SK-N-SH treated with all-trans-retinoic acid at 6 μM for 48 hours (cell line): ENCODE measurements around the gene UBXN6.

Experiments
- ATAC-seq: fragments of 200-7000 bp; cut with Tn5 transposase; 3 replicates; pipeline ENCODE4 v1.9.1; 2020; ENCODE audit warnings: mild to moderate bottlenecking, moderate library complexity
- BACH2 ChIP-seq: fragments of 250-450 bp; sonication (Bioruptor Pico); IDR thresholded peaks from 2 replicates; pipeline ENCODE4 v1.9.0; 2021; ENCODE audit warnings: mild to moderate bottlenecking, borderline replicate concordance
- CREB5 ChIP-seq: fragments of 250-450 bp; sonication (Bioruptor Pico); IDR thresholded peaks from 2 replicates; pipeline ENCODE4 v1.5.1; 2020; ENCODE audit warnings: low read depth, mild to moderate bottlenecking, moderate library complexity
- CSDC2 ChIP-seq: fragments of 250-450 bp; sonication (Bioruptor Pico); IDR thresholded peaks from 2 replicates; pipeline ENCODE4 v1.5.0; 2020; ENCODE audit warnings: mild to moderate bottlenecking, moderate library complexity
- CSRNP3 ChIP-seq: fragments of 250-450 bp; sonication (Bioruptor Pico); IDR thresholded peaks from 2 replicates; pipeline ENCODE4 v1.5.1; 2021; ENCODE audit warnings: mild to moderate bottlenecking, moderate library complexity
- ESRRG ChIP-seq: fragments of 250-450 bp; sonication (Bioruptor Pico); IDR thresholded peaks from 2 replicates; pipeline ENCODE4 v1.6.1; 2021; ENCODE audit warnings: mild to moderate bottlenecking
- OSR1 ChIP-seq: fragments of 250-450 bp; sonication (Bioruptor Pico); IDR thresholded peaks from 2 replicates; pipeline ENCODE4 v1.8.0; 2022; ENCODE audit warnings: moderate library complexity, mild to moderate bottlenecking, inconsistent platforms
- PATZ1 ChIP-seq: fragments of 250-450 bp; sonication (Bioruptor Pico); IDR thresholded peaks from 2 replicates; pipeline ENCODE4 v1.8.0; 2020; ENCODE audit warnings: mild to moderate bottlenecking, moderate library complexity, borderline replicate concordance
- PPARA ChIP-seq: fragments of 250-450 bp; sonication (Bioruptor Pico); IDR thresholded peaks from 2 replicates; pipeline ENCODE4 v1.5.0; 2020; ENCODE audit warnings: mild to moderate bottlenecking, borderline replicate concordance
- RARB ChIP-seq: fragments of 250-450 bp; sonication (Bioruptor Pico); IDR thresholded peaks from 2 replicates; pipeline ENCODE4 v1.8.0; 2021; ENCODE audit warnings: mild to moderate bottlenecking, moderate library complexity
- SNAI2 ChIP-seq: fragments of 250-450 bp; sonication (Bioruptor Pico); IDR thresholded peaks from 2 replicates; pipeline ENCODE4 v1.5.0; 2020; ENCODE audit warnings: mild to moderate bottlenecking, moderate library complexity
- TOX ChIP-seq: fragments of 250-450 bp; sonication (Bioruptor Pico); IDR thresholded peaks from 2 replicates; pipeline ENCODE4 v1.8.0; 2021; ENCODE audit warnings: mild to moderate bottlenecking, moderate library complexity, borderline replicate concordance
- TSHZ2 ChIP-seq: fragments of 250-450 bp; sonication (Bioruptor Pico); IDR thresholded peaks from 2 replicates; pipeline ENCODE4 v1.5.0; 2020; ENCODE audit warnings: mild to moderate bottlenecking, moderate library complexity
- ZC3H10 ChIP-seq: fragments of 250-450 bp; sonication (Bioruptor Pico); IDR thresholded peaks from 2 replicates; pipeline ENCODE4 v1.5.1; 2021; ENCODE audit warnings: mild to moderate bottlenecking, moderate library complexity
- ZFP3 ChIP-seq: fragments of 250-450 bp; sonication (Bioruptor Pico); IDR thresholded peaks from 2 replicates; pipeline ENCODE4 v1.5.0; 2020; ENCODE audit warnings: mild to moderate bottlenecking, moderate library complexity
- ZNF565 ChIP-seq: fragments of 450-650 bp; formaldehyde crosslinking; conservative IDR thresholded peaks from 2 replicates; pipeline ENCODE4 v1.5.0; 2020; ENCODE audit warnings: low read depth, mild to moderate bottlenecking, moderate library complexity
- ZNF70 ChIP-seq: fragments of 450-650 bp; formaldehyde crosslinking; IDR thresholded peaks from 2 replicates; pipeline ENCODE4 v1.5.0; 2020; ENCODE audit warnings: mild to moderate bottlenecking, moderate library complexity
- ZNF8 ChIP-seq: fragments of 450-650 bp; formaldehyde crosslinking; IDR thresholded peaks from 2 replicates; pipeline ENCODE4 v1.5.0; 2020; ENCODE audit warnings: mild to moderate bottlenecking, moderate library complexity

UBXN6 gene

GRCh38 chr19:4443966-4444764 lies 13.4 kb downstream of the UBXN6 start:
- peak; percentile 2 for ATAC-seq
- TF ChIP-seq TOX (no peak), CREB5 (no peak), ZNF8 (no peak), ZNF565 (CRISPR knock-in tag) (no peak), ZNF70 (no peak), TSHZ2 (CRISPR knock-in tag) (no peak), SNAI2 (CRISPR knock-in tag) (no peak), RARB (CRISPR knock-in tag) (no peak)
- TF ChIP-seq, all 23 proteins: peak for 0

- peak; percentile 3; the same call in 1 of the 3 replicates for ATAC-seq
- TF ChIP-seq ESRRG (CRISPR knock-in tag) (no peak), ZFP3 (CRISPR knock-in tag) (no peak), PATZ1 (CRISPR knock-in tag) (no peak), BACH2 (no peak), TSHZ2 (CRISPR knock-in tag) (no peak), CSRNP3 (CRISPR knock-in tag) (no peak), ZNF8 (no peak), RARB (CRISPR knock-in tag) (no peak), OSR1 (CRISPR knock-in tag) (no peak), ZC3H10 (no peak), TOX (no peak), PPARA (CRISPR knock-in tag) (no peak)
These were observed 14.4 kb downstream of the UBXN6 start for GRCh38 chr19:4443188-4443587.

GRCh38 chr19:4442819-4443146 lies 14.8 kb downstream of the UBXN6 start:
- no peak for ATAC-seq
- TF ChIP-seq BACH2 (no peak), ZNF8 (no peak), ZFP3 (CRISPR knock-in tag) (no peak), CSDC2 (CRISPR knock-in tag) (no peak), TOX (no peak), CSRNP3 (CRISPR knock-in tag) (no peak), CREB5 (no peak), RARB (CRISPR knock-in tag) (no peak)
